Measurements from ENCODE around the gene ASTL. TPM values are rescaled to one million over a fixed set of nuclear protein-coding genes. Genes with fewer than 3 reads are reported as not detected.

Gene ASTL
- polyA plus RNA-seq, 1 experiment: not detected

DNA sequence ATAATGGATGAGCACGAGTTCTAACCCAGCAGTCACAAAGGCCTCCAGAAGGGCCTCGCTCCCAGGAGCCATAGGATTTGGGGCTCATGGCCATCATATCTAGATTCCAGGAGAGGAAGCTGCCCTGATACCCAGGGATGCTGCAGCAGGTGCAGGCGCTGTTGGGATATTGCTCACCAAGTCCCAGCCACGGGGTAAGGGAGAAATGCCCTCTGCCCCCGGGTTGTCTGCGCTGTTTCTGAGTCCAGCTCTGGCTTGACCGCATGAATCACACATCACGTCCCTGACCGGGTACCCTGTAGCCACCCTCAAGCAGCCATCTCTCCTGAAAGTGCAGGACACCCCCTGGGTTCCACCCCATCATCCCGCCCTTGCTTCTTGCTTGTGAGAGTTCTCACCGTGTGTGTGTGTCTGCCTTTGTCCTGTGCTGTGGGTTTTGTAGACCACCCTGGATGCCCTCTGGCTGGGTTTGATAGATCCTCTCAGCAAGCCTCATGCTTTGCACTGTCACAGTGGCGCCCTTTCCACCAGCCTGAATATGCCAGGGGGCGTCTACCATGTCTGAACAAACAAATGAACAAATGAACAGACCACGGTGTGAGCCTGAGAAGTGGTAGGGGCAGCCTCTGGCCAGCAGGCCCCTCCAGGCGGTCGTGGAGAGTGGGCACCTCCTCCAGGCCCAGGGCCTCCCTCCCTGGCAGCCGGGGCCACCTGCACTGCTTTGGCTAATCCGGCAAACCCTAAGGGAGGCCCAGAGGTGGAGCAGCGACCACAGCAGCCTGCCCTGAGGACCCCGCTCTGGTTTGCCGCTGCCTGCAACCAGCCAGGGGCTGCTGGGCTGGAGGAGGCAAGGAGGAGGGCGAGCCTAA is 54.1 kb downstream of the ASTL start:
- CTCF ChIA-PET: no interaction called here
- no peak for DNase-seq (ENCODE audit: low read depth, low spot score)
- TF ChIP-seq, protein P1, sequence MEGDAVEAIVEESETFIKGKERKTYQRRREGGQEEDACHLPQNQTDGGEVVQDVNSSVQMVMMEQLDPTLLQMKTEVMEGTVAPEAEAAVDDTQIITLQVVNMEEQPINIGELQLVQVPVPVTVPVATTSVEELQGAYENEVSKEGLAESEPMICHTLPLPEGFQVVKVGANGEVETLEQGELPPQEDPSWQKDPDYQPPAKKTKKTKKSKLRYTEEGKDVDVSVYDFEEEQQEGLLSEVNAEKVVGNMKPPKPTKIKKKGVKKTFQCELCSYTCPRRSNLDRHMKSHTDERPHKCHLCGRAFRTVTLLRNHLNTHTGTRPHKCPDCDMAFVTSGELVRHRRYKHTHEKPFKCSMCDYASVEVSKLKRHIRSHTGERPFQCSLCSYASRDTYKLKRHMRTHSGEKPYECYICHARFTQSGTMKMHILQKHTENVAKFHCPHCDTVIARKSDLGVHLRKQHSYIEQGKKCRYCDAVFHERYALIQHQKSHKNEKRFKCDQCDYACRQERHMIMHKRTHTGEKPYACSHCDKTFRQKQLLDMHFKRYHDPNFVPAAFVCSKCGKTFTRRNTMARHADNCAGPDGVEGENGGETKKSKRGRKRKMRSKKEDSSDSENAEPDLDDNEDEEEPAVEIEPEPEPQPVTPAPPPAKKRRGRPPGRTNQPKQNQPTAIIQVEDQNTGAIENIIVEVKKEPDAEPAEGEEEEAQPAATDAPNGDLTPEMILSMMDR (IDR thresholded peaks at IDR 0.05; ENCODE audit: low read depth, low read length): no peak
- no peak overlapping the region for H3K27ac ChIP-seq (ENCODE audit: low read depth, low read length)
- no peaks in the 10 kb centered on the region for H3K9me3 ChIP-seq (ENCODE audit: control insufficient read depth, insufficient read depth, low read length)
- POLR2A ChIA-PET: no interaction called here
- peaks cover 28% of the 10 kb centered on the region for H3K27me3 ChIP-seq (ENCODE audit: control insufficient read depth, insufficient read depth, low read length)
- no peak overlapping the region for H3K4me3 ChIP-seq (ENCODE audit: low read depth, low read length)

DNA sequence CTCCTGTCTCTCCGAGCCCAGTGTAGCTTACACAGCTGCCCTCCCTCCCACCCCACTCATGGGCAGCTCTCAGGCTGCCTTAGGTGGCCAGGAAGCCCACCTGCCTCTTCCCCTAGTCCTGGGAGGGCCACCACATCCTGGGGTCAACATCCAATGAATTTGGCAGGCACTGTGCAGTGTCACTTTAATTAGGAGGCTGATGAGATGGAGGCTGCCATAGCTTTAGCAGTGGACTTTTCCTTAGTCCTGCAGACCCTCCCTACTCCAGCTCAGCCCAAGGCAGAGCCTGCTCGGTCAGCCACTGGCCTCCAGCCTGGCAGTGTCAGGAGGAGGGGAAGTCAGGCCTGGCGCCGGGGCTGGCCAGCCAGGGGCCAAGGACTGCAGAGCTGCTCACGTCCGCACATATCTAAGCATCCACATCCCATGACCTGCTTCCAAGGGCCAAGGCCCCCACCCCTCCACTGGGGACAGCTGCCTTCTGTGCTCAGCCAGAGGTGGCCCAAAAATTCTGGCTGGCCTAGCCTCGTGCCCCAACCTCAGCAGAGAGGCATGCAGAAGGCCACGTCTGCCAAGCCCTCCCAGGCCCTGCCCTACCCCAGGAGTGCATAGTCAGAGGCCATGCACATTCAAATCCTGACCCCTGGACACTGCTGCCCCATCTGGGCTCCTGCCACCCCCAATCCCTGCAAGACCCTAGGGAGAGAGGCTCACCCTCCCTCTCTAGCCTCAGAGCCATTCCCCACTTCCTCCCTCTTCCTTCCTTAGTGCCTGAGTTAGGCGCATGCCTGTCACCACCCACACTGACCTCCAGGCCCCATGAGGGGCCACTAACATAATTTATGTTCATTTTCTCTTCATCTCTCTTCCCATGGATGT is 55.0 kb downstream of the ASTL start:
- CTCF ChIA-PET: no interaction called here
- Histone ChIP-seq H3K4me3 (ENCODE audit: low read depth, low read length) (no peak overlapping the region), H3K9me3 (ENCODE audit: control insufficient read depth, insufficient read depth, low read length) (no peaks in the 10 kb centered on the region), H3K27ac (ENCODE audit: low read depth, low read length) (no peak overlapping the region), H3K27me3 (ENCODE audit: control insufficient read depth, insufficient read depth, low read length) (peaks cover 23% of the 10 kb centered on the region)
- POLR2A ChIA-PET: no interaction called here
- TF ChIP-seq, protein P1 (IDR thresholded peaks at IDR 0.05; ENCODE audit: low read depth, low read length): no peak
- DNase-seq (ENCODE audit: low read depth, low spot score): no peak

DNA sequence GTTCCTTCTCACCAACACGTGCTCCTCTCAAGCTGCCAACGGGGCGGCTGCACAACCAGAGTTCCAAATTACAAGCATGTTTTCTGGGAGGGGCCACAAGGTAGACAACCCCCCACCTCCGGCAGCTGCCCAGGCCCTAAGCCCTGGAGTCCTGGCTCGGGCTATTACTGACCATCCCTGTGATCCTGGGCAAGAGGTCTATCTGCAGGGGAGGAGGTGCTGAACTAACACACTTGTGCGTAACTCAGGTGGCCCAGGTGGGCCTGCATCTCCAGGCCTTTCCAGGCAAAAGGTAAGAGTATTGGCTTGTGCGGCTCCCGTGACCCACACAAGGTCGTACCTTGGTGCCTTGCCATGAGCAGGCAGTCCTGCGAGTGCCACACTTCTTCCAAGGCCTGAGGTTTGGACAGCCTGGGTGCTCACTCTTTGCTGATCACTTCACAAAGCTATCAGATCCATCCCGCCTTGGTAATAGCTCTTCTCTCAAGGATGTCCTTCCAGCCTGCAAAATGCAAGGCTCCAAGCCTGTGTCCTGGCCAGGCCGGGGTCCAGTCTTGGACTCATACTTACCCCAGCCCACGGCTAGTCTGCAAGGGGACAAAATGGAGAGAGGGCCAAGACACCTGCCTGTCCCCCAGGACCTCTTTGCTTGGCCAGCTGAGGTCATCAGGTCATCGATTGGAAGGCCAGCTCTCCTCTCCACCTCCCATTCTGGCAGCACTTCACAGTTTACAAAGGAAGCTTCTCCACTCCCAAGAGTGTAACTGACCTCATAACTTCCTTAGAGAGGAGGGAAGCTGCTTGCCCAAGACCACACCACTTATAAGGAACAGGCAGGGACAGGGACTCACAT is 55.9 kb downstream of the ASTL start:
- Histone ChIP-seq H3K27me3 (ENCODE audit: control insufficient read depth, insufficient read depth, low read length) (peaks cover 18% of the 10 kb centered on the region), H3K4me3 (ENCODE audit: low read depth, low read length) (no peak overlapping the region), H3K27ac (ENCODE audit: low read depth, low read length) (no peak overlapping the region), H3K9me3 (ENCODE audit: control insufficient read depth, insufficient read depth, low read length) (no peaks in the 10 kb centered on the region)
- POLR2A ChIA-PET: no interaction called here
- DNase-seq (ENCODE audit: low read depth, low spot score): no peak
- TF ChIP-seq, protein P1 (IDR thresholded peaks at IDR 0.05; ENCODE audit: low read depth, low read length): no peak
- CTCF ChIA-PET: no interaction called here

DNA sequence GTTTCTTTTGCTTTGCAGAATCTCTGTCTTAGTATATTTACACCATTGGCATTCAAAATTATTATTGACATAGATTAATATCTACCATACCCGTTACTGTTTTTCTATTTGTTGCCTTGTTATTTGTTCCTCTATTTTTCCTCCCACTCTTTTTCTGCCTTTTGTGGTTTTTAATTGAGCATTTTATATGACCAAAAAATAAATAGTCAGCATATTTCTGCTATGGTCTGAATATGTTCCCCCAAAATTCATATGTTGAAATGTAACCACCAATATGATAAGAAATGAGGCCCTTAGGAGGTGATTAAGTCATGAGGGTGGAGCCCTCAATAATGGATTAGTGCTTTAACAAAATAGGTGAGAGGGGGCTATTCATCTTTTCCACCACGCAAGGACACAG is 57.3 kb downstream of the ASTL start:
- CTCF ChIA-PET: no interaction called here
- no peak for DNase-seq (ENCODE audit: low read depth, low spot score)
- POLR2A ChIA-PET: no interaction called here
- no peaks in the 10 kb centered on the region for H3K9me3 ChIP-seq (ENCODE audit: control insufficient read depth, insufficient read depth, low read length)
- no peak overlapping the region for H3K4me3 ChIP-seq (ENCODE audit: low read depth, low read length)
- TF ChIP-seq, protein P1 (IDR thresholded peaks at IDR 0.05; ENCODE audit: low read depth, low read length): no peak
- peaks cover 26% of the 10 kb centered on the region for H3K27me3 ChIP-seq (ENCODE audit: control insufficient read depth, insufficient read depth, low read length)
- no peak overlapping the region for H3K27ac ChIP-seq (ENCODE audit: low read depth, low read length)
